ENCODE measurements around the gene N4BP2L2.

Gene N4BP2L2

GRCh38 chr13:32476021-32476731 lies 62.4 kb downstream of the N4BP2L2 start:
- TF ChIP-seq POLR2AphosphoS5 (IDR thresholded peaks at IDR 0.05; ENCODE audit: low read depth, low read length) (no peak), SPI1 (IDR thresholded peaks at IDR 0.05; ENCODE audit: low read depth, low read length) (no peak), POLR2A (IDR thresholded peaks at IDR 0.05; ENCODE audit: low read depth, low read length) (no peak), TAF1 (IDR thresholded peaks at IDR 0.05; ENCODE audit: low read depth, low read length) (no peak), POU2F2 (IDR thresholded peaks at IDR 0.05; ENCODE audit: low read depth, low read length) (no peak), PAX5 (IDR thresholded peaks at IDR 0.05; ENCODE audit: insufficient read depth, low read length, severe bottlenecking) (no peak)

GRCh38 chr13:32474999-32475792 lies 63.4 kb downstream of the N4BP2L2 start:
- DNase-seq (ENCODE audit: insufficient read length, low spot score) (no peak), FAIRE-seq (no peak)
- TF ChIP-seq TAF1 (IDR thresholded peaks at IDR 0.05; ENCODE audit: low read depth, low read length) (no peak), POLR2A (IDR thresholded peaks at IDR 0.05; ENCODE audit: low read depth, low read length) (no peak), POLR2AphosphoS5 (IDR thresholded peaks at IDR 0.05; ENCODE audit: low read depth, low read length) (no peak), SPI1 (IDR thresholded peaks at IDR 0.05; ENCODE audit: low read depth, low read length) (no peak), POU2F2 (IDR thresholded peaks at IDR 0.05; ENCODE audit: low read depth, low read length) (no peak)

More at GRCh38 chr13:32476021-32476731, 62.4 kb downstream of the N4BP2L2 start:
- FAIRE-seq (no peak), DNase-seq (ENCODE audit: insufficient read length, low spot score) (no peak)

GRCh38 chr13:32473650-32474049 lies 64.9 kb downstream of the N4BP2L2 start:
- no peak for FAIRE-seq

GRCh38 chr13:32472194-32472621 lies 66.4 kb downstream of the N4BP2L2 start:
- no peak for FAIRE-seq
- no peak for DNase-seq (ENCODE audit: insufficient read length, low spot score)
- no peak for TF ChIP-seq POLR2AphosphoS5 (IDR thresholded peaks at IDR 0.05; ENCODE audit: low read depth, low read length)
- TF ChIP-seq SPI1 (IDR thresholded peaks at IDR 0.05; ENCODE audit: low read depth, low read length), result peak; percentile 61

More at GRCh38 chr13:32473650-32474049, 64.9 kb downstream of the N4BP2L2 start:
- TF ChIP-seq SPI1 (IDR thresholded peaks at IDR 0.05; ENCODE audit: low read depth, low read length) (no peak), POLR2A (IDR thresholded peaks at IDR 0.05; ENCODE audit: low read depth, low read length) (no peak), POU2F2 (IDR thresholded peaks at IDR 0.05; ENCODE audit: low read depth, low read length) (no peak), TAF1 (IDR thresholded peaks at IDR 0.05; ENCODE audit: low read depth, low read length) (no peak), PAX5 (IDR thresholded peaks at IDR 0.05; ENCODE audit: insufficient read depth, low read length, severe bottlenecking) (no peak), POLR2AphosphoS5 (IDR thresholded peaks at IDR 0.05; ENCODE audit: low read depth, low read length) (no peak)
- no peak for DNase-seq (ENCODE audit: insufficient read length, low spot score)

- no peak for TF ChIP-seq POLR2A (IDR thresholded peaks at IDR 0.05; ENCODE audit: low read depth, low read length)
- no peak for TF ChIP-seq PAX5 (IDR thresholded peaks at IDR 0.05; ENCODE audit: insufficient read depth, low read length, severe bottlenecking)
- no peak for TF ChIP-seq POLR2AphosphoS5 (IDR thresholded peaks at IDR 0.05; ENCODE audit: low read depth, low read length)
- no peak for TF ChIP-seq SPI1 (IDR thresholded peaks at IDR 0.05; ENCODE audit: low read depth, low read length)
- no peak for TF ChIP-seq POU2F2 (IDR thresholded peaks at IDR 0.05; ENCODE audit: low read depth, low read length)
- TF ChIP-seq TAF1 (IDR thresholded peaks at IDR 0.05; ENCODE audit: low read depth, low read length), result no peak
- FAIRE-seq, result peak; percentile 41
- no peak for DNase-seq (ENCODE audit: insufficient read length, low spot score)
Measured at GRCh38 chr13:32471187-32471922, 67.2 kb downstream of the N4BP2L2 start.

- DNase-seq (ENCODE audit: insufficient read length, low spot score), result no peak
- TF ChIP-seq TAF1 (IDR thresholded peaks at IDR 0.05; ENCODE audit: low read depth, low read length), result no peak
- TF ChIP-seq SPI1 (IDR thresholded peaks at IDR 0.05; ENCODE audit: low read depth, low read length), result no peak
- no peak for TF ChIP-seq POLR2AphosphoS5 (IDR thresholded peaks at IDR 0.05; ENCODE audit: low read depth, low read length)
- TF ChIP-seq PAX5 (IDR thresholded peaks at IDR 0.05; ENCODE audit: insufficient read depth, low read length, severe bottlenecking), result no peak
- no peak for TF ChIP-seq POU2F2 (IDR thresholded peaks at IDR 0.05; ENCODE audit: low read depth, low read length)
- TF ChIP-seq POLR2A (IDR thresholded peaks at IDR 0.05; ENCODE audit: low read depth, low read length), result no peak
- FAIRE-seq, result no peak
Measured at GRCh38 chr13:32468502-32469142, 70.0 kb downstream of the N4BP2L2 start.

- DNase-seq (ENCODE audit: insufficient read length, low spot score), result no peak
- TF ChIP-seq TAF1 (IDR thresholded peaks at IDR 0.05; ENCODE audit: low read depth, low read length) (no peak), SPI1 (IDR thresholded peaks at IDR 0.05; ENCODE audit: low read depth, low read length) (no peak), POLR2AphosphoS5 (IDR thresholded peaks at IDR 0.05; ENCODE audit: low read depth, low read length) (no peak), POU2F2 (IDR thresholded peaks at IDR 0.05; ENCODE audit: low read depth, low read length) (no peak), POLR2A (IDR thresholded peaks at IDR 0.05; ENCODE audit: low read depth, low read length) (no peak), PAX5 (IDR thresholded peaks at IDR 0.05; ENCODE audit: insufficient read depth, low read length, severe bottlenecking) (no peak)
- no peak for FAIRE-seq
Measured at GRCh38 chr13:32456591-32456990, 82.0 kb downstream of the N4BP2L2 start.

GRCh38 chr13:32455594-32455903 lies 83.0 kb downstream of the N4BP2L2 start:
- DNase-seq (ENCODE audit: insufficient read length, low spot score) (no peak), FAIRE-seq (no peak)
- TF ChIP-seq POLR2A (IDR thresholded peaks at IDR 0.05; ENCODE audit: low read depth, low read length) (no peak), SPI1 (IDR thresholded peaks at IDR 0.05; ENCODE audit: low read depth, low read length) (no peak)

All from GM12891 (cell line).